Endothelial cell of umbilical vein (primary cell): ENCODE results near the gene CLNK. TPM values are rescaled to one million over a fixed set of nuclear protein-coding genes. Genes with fewer than 3 reads are reported as not detected.

Experiments used
- BruUV-seq: library from RNA; stranded (reverse); fragments of 400-500 nt; replicated peaks from 2 replicates; lab custom pipeline; 2021; lab: Mats Ljungman, UMichigan
- CTCF ChIA-PET: fragments of 300-600, 350-600 bp; sonication (Branson Sonifier 250); formaldehyde crosslinking; loops from one replicate; lab custom pipeline; 2021; ENCODE audit warnings: antibody characterized with exemption, inconsistent platforms; lab: Charles Lee
- POLR2A ChIA-PET: fragments of 300-600, 350-600 bp; sonication (Branson Sonifier 250); formaldehyde crosslinking; loops from one replicate; lab custom pipeline; 2021; ENCODE audit warnings: antibody characterized with exemption, inconsistent platforms; lab: Charles Lee
- DNase-seq: peaks from one replicate; pipeline ENCODE4 v3.0.0-alpha.2; 2011; ENCODE audit warnings: low read depth, low spot score
- FAIRE-seq: peaks from 2 replicates; lab custom pipeline; 2011; peaks lifted over from hg19 to GRCh38; lab: Jason Lieb, UNC
- H2AFZ ChIP-seq: 2 replicates; pipeline ENCODE4 v1.6.0; 2012; ENCODE audit warnings: low read depth, low read length, control low read depth, inconsistent platforms
- H3K27ac ChIP-seq: 2 replicates; pipeline ENCODE4 v1.5.1; 2011; ENCODE audit warnings: low read depth, mild to moderate bottlenecking, control low read depth, low read length, moderate library complexity; ENCODE audit not compliant: insufficient read depth
- H3K27me3 ChIP-seq, 2 experiments: 2 replicates each; pipeline versions ENCODE4 v1.6.0 to v1.6.1; 2011; ENCODE audit warnings: low read length in 2 of 2, mixed read lengths in 1 of 2; ENCODE audit not compliant: control insufficient read depth in 2 of 2, insufficient read depth in 2 of 2
- H3K36me3 ChIP-seq, 2 experiments: 2 replicates in 1 of 2; 3 replicates in 1 of 2; pipeline ENCODE4 v1.5.1; 2011; ENCODE audit warnings: low read length in 2 of 2, mild to moderate bottlenecking in 1 of 2, moderate library complexity in 1 of 2; ENCODE audit not compliant: control insufficient read depth in 2 of 2, insufficient read depth in 2 of 2; ENCODE audit errors: extremely low read depth in 1 of 2
- H3K4me1 ChIP-seq: 3 replicates; pipeline ENCODE4 v1.5.1; 2011; ENCODE audit warnings: mild to moderate bottlenecking, low read length; ENCODE audit not compliant: control insufficient read depth, insufficient read depth; ENCODE audit errors: extremely low read depth
- H3K4me2 ChIP-seq: 2 replicates; pipeline ENCODE4 v1.6.1; 2011; ENCODE audit warnings: low read length, control low read depth, mixed read lengths; ENCODE audit not compliant: insufficient read depth
- H3K4me3 ChIP-seq, 3 experiments: fragments of 200-600 bp in 1 of 3; sonication (generic), shearing (Covaris generic) in 1 of 3; replicated peaks in 1 of 3; 2 replicates each; pipeline ENCODE4 v1.5.1; 2011 to 2016; ENCODE audit warnings: control low read depth in 3 of 3, low read length in 3 of 3, mild to moderate bottlenecking in 2 of 3, inconsistent platforms in 1 of 3, low read depth in 1 of 3, moderate library complexity in 1 of 3; ENCODE audit not compliant: insufficient read depth in 1 of 3
- H3K79me2 ChIP-seq: 2 replicates; pipeline ENCODE4 v1.6.0; 2012; ENCODE audit warnings: low read length, inconsistent platforms; ENCODE audit not compliant: control insufficient read depth, insufficient read depth
- H3K9ac ChIP-seq: replicated peaks from 2 replicates; pipeline ENCODE3; 2011; ENCODE audit warnings: low read length, control low read depth; ENCODE audit not compliant: insufficient read depth; ENCODE audit errors: extremely low read depth
- H3K9me1 ChIP-seq: replicated peaks from 3 replicates; pipeline ENCODE4 v1.6.0; 2011; ENCODE audit warnings: mild to moderate bottlenecking, low read length; ENCODE audit not compliant: control insufficient read depth, insufficient read depth; ENCODE audit errors: extremely low read depth
- H3K9me3 ChIP-seq: replicated peaks from 2 replicates; pipeline ENCODE4 v1.5.1; 2012; ENCODE audit warnings: low read length, inconsistent platforms; ENCODE audit not compliant: control insufficient read depth, insufficient read depth
- H4K20me1 ChIP-seq: replicated peaks from 2 replicates; pipeline ENCODE3; 2011; ENCODE audit warnings: mild to moderate bottlenecking, low read length; ENCODE audit not compliant: control insufficient read depth, insufficient read depth; ENCODE audit errors: extremely low read depth
- EZH2 ChIP-seq: IDR thresholded peaks from 2 replicates; pipeline ENCODE4 v1.6.1; 2012; ENCODE audit warnings: borderline replicate concordance, low read depth, mild to moderate bottlenecking, moderate library complexity, low read length, inconsistent platforms; ENCODE audit not compliant: severe bottlenecking
- FOS ChIP-seq: IDR thresholded peaks from 2 replicates; pipeline ENCODE4 v1.6.1; 2011; ENCODE audit warnings: mild to moderate bottlenecking, low read length, moderate library complexity, borderline replicate concordance; ENCODE audit not compliant: insufficient read depth
- GATA2 ChIP-seq: IDR thresholded peaks from 2 replicates; pipeline ENCODE4 v1.7.0; 2011; ENCODE audit warnings: low read depth, mild to moderate bottlenecking, moderate library complexity, mixed read lengths, low read length; ENCODE audit not compliant: insufficient read length, insufficient read depth
- JUN ChIP-seq: IDR thresholded peaks from 2 replicates; pipeline ENCODE4 v1.6.1; 2011; ENCODE audit warnings: borderline replicate concordance, low read depth; ENCODE audit not compliant: insufficient read length, insufficient read depth
- MAX ChIP-seq: IDR thresholded peaks from 2 replicates; pipeline ENCODE4 v1.6.1; 2011; ENCODE audit not compliant: insufficient read depth, insufficient read length
- MYC ChIP-seq: IDR thresholded peaks from one replicate; pipeline ENCODE4 v1.6.1; 2011; ENCODE audit warnings: mild to moderate bottlenecking, low read depth, low read length
- POLR2A ChIP-seq: IDR thresholded peaks from 2 replicates; pipeline ENCODE4 v1.6.1; 2012; ENCODE audit warnings: low read depth, mild to moderate bottlenecking, control low read depth, low read length
- POLR2AphosphoS5 ChIP-seq: IDR thresholded peaks from 2 replicates; pipeline ENCODE4 v1.6.1; 2012; ENCODE audit warnings: low read depth, mild to moderate bottlenecking, control low read depth, low read length, moderate library complexity; ENCODE audit not compliant: insufficient read depth
- dilution Hi-C: fragments of 300-500 bp; cut with MboI; formaldehyde crosslinking; loops from one replicate; pipeline ENCODE4 v1.15.0; 2019; ENCODE audit warnings: low sequenced_read_pairs; ENCODE audit not compliant: extremely low pct_ligation_motif_present
- intact Hi-C: fragments of 100-400 bp; cut with micrococcal nuclease; formaldehyde crosslinking; loops from one replicate; pipeline ENCODE4 v1.10.0; 2022
- polyA plus RNA-seq, 4 experiments: library from polyadenylated mRNA; depleted of rRNA in 3 of 4; stranded (reverse) in 3 of 4; unstranded in 1 of 4; fragments of >200 nt; gene quantifications; 2 replicates each; pipeline versions ENCODE4 v1.2.1 to v1.2.3, GENCODE V29; 2011 to 2012; ENCODE audit warnings: missing spikeins in 1 of 4
- total RNA-seq: library from RNA; stranded (reverse); gene quantifications from 2 replicates; pipeline ENCODE4 v1.2.3, GENCODE V29; 2021
- TF ChIP-seq, protein P1 (sequence below), 2 donors: IDR thresholded peaks; 1 replicate in 1 of 2; 2 replicates in 1 of 2; pipeline ENCODE4 v1.5.1; 2011; ENCODE audit warnings: low read length in 2 of 2, mild to moderate bottlenecking in 2 of 2, moderate library complexity in 2 of 2, control low read depth in 1 of 2, inconsistent platforms in 1 of 2, low read depth in 1 of 2; ENCODE audit not compliant: insufficient read depth in 1 of 2; ENCODE audit errors: extremely low read depth in 1 of 2

The CLNK gene
- total and polyA plus RNA-seq, 2 donors (not counting 3 experiments of a cell fraction or from before 2014, with no cell fraction given), result not detected

GRCh38 chr4:10715135-10715534, 30.6 kb upstream of the CLNK start:
- intact Hi-C loops (loop anchor here (2.0 kb wide), 1 partner anchor 132 kb away; no protein-coding TSS in a partner anchor), dilution Hi-C loops (no loop called here)
- no peak overlapping the region for H3K4me2 ChIP-seq
- H3K4me1 ChIP-seq, result no peaks in the 10 kb centered on the region
- no peak overlapping the region for H3K9ac ChIP-seq
- CTCF ChIA-PET, result interaction anchor here (1.0 to 1.9 kb wide), 4 partner anchors 51 to 134 kb away, joined by 3 to 9 read pairs (median 4); no protein-coding TSS in a partner anchor
- no peak overlapping the region for H3K27ac ChIP-seq
- TF ChIP-seq, protein P1, sequence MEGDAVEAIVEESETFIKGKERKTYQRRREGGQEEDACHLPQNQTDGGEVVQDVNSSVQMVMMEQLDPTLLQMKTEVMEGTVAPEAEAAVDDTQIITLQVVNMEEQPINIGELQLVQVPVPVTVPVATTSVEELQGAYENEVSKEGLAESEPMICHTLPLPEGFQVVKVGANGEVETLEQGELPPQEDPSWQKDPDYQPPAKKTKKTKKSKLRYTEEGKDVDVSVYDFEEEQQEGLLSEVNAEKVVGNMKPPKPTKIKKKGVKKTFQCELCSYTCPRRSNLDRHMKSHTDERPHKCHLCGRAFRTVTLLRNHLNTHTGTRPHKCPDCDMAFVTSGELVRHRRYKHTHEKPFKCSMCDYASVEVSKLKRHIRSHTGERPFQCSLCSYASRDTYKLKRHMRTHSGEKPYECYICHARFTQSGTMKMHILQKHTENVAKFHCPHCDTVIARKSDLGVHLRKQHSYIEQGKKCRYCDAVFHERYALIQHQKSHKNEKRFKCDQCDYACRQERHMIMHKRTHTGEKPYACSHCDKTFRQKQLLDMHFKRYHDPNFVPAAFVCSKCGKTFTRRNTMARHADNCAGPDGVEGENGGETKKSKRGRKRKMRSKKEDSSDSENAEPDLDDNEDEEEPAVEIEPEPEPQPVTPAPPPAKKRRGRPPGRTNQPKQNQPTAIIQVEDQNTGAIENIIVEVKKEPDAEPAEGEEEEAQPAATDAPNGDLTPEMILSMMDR (IDR thresholded peaks at IDR 0.05; ENCODE audit: extremely low read depth in 1 of 2, insufficient read depth in 1 of 2, low read depth in 1 of 2, low read length in 2 of 2), result no peak
- TF ChIP-seq MAX, result no peak
- TF ChIP-seq MYC, result no peak
- TF ChIP-seq POLR2A, result no peak
- no peak for TF ChIP-seq FOS
- TF ChIP-seq GATA2, result no peak
- no peak for TF ChIP-seq EZH2
- TF ChIP-seq POLR2AphosphoS5, result no peak
- no peak for TF ChIP-seq JUN
- H3K79me2 ChIP-seq, result no peaks in the 10 kb centered on the region
- FAIRE-seq (no peak), DNase-seq (no peak)
- no TSS peak for BruUV-seq
- no peak overlapping the region for H3K4me3 ChIP-seq
- H3K9me3 ChIP-seq, result no peaks in the 10 kb centered on the region
- H4K20me1 ChIP-seq, result no peaks in the 10 kb centered on the region
- no peaks in the 10 kb centered on the region for H3K36me3 ChIP-seq
- POLR2A ChIA-PET, result no interaction called here
- H2AFZ ChIP-seq, result no peak overlapping the region
- no peaks in the 10 kb centered on the region for H3K27me3 ChIP-seq
- no peaks in the 10 kb centered on the region for H3K9me1 ChIP-seq
